Cardiac septum (tissue), 1 donor: ENCODE results near the gene HSPB9. TPM values are rescaled to one million over a fixed set of nuclear protein-coding genes. Genes with fewer than 3 reads are reported as not detected.

ENCODE experiments used
- DNase-seq: peaks from one replicate; pipeline ENCODE4 v3.0.0-alpha.2; 2020; ENCODE audit warnings: low spot score
- intact Hi-C: fragments of 100-400 bp; cut with DNase I; formaldehyde crosslinking; loops from one replicate; pipeline ENCODE4 v1.14.0; 2022
- total RNA-seq: library from RNA; stranded (reverse); fragmentation: NEBNext Ultra II Directional; extraction: Animal tissue kit (Norgen Biotek cat#: 25700); gene quantifications from one replicate; pipeline ENCODE4 v1.2.1, GENCODE V29; 2021
- donor health status: DM: no; HTN: no; CAD: no.

HSPB9 gene
- total RNA-seq, 1 donor from 2014 or later = not detected

DNA sequence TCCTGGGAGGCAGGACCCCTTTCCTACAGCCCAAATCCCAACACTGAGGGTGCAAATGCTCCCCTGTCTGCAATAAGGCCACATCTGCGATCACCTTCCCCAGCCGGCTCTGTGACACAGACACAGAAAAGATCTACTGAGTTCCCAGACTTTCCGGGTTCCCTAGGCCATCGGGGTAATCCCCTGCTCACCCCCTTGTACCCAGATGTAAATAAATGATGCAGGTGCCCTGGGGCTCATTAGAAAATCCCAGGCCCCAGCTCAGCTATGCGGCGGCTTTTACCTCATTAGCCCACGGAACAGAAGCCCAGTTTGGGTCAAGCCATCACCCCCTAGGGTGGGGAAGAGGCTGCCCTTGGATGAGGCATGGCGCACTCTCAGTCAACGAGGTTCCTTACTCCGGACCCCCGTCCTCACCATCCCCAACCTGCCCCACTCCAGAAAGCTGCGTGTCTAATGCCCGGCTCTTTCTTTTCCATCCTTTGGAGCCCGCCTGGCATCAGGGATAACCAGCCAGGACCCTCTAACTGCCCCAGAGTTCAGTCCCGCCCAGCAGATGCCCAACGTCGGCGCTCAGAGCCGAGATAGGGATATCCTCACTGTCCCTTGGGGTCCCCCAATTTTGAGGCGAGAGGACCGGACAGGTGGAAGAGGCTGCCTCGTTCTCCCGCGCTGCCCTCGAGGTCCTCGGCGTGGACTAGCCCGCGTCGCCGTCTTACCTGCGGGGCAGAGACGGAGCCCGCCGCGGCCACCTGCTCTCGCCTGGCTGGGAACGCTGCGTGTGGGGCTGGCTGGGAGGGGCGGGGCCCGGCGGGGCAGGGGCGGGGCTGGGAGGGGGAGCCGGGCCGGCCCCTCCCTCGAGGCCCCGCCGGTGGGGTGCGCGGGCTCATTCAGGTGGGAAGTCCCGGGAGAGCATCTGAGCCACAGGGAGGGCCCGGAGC lies 24.6 kb upstream of the HSPB9 start, which contains the start of gene ZNF385C:
Gene ZNF385C, minus strand, starts transcription at position 783 of the 941 bp plus-strand sequence. CDS start 35,417 bp downstream, outside the sequence.
- intact Hi-C loops = loop anchor here (5.0 kb wide), 1 partner anchor 136 kb away; no protein-coding TSS in a partner anchor
- DNase-seq = no peak

DNA sequence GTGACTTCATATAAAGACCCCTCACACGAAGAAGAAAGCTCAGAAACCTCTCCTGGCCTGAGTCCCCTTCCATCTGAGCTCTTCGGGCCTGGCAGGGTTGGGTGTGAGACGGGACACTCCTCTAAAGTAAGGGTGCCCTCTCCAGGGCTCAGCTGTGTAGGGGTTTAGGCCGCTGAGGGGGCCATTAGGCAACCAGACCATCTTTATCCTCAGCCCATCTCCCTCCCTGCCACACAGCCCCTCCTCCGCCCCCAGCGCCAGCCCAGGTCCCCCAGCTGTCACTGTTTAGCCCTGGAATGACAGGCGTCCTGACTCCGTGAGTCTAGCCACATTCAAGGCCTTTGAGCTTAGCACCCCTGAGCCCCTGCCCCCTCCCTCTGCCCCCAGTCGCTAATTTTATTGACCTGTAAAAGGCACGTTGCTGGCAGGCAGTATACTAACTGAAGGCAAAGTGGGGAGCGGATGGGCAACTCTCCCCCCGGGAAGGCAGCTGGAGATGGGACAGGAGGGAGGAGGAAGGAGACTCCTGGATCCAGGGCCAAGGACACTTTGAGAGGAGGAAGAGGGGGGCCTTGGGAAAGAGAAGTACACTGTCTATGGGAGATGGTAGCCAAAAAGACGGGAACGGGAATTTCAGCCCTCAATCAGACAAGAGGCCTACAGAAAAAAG lies 23.7 kb upstream of the HSPB9 start:
- DNase-seq = no peak
- intact Hi-C loops = loop anchor here (5.0 kb wide), 1 partner anchor 137 kb away; no protein-coding TSS in a partner anchor

DNA sequence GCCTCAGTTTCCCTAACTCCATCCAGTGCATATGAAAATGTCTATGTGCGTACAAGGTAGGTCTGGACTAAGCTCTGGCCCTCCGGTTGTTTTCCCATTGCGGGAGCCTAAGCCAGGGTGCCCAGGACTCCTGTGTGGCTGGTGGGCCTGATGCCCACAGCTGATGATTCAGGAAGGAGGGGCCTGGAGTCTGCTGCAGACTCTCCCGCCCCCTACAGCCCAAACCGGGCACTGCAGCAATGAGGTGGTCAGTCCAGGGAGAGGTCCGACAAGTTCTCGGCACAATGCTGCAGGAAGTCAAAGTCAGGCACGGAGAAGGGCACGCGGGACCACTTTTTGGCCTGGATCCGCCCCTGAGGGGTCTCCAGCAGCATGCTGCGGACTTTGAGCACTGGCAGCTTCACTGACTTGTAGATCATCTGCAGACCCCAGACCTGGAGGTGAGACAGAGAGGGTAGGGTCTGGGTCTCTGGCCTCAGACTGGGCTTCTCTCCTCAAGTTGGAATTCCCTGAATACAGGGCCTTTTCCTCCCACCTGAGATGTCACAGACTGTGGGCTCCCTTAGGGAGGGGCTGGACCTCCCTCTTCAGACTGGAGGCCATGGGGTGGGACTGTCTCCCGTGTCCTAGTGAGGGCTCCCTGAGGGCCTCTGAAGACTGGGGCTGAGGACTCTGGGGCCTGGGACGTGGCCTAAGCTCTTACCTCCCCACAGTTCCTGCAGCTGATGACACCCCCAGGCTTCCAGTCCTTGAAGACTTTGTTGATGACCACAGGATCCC lies 20.9 kb upstream of the HSPB9 start:
- intact Hi-C loops = loop anchor here (2.0 to 5.0 kb wide), 2 partner anchors 34 to 77 kb away; no protein-coding TSS in a partner anchor
- no peak for DNase-seq

DNA sequence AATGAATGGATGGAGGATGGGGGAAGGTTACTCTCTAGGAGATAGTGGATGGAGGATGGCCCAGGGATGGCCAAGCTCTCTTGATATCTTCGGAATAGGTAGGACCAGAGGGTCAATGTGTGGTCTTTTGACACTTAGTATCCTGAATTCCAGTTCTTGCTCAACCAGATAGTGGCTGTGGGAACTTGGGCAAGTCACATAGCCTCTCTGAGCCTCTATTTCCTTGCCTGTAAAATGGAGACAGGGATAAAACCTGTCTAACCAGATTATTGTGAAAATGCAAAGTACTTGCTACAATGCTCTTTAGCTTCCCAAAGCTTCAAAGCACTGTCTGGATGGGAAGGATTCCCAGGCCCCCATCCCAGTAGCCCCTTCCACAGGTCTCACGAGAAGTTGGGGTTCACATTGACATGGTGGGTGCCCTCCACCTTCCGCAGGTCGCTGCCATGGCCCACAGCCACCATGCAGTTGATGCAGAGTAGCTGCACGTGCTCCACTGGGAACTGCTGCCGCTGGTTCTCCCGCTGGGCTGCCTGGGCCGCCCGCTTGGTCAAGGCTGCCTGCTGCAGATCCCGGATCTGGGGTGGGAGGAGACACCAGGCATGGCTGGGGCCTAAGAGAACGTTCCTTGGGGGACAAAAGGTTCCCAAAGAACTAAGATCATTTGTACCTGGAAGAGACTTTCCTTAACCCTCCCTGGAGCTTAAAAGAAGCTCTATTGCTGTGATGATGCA lies 19.2 kb upstream of the HSPB9 start:
- no peak for DNase-seq
- intact Hi-C loops = loop anchor here (2.0 to 5.0 kb wide), 2 partner anchors 36 to 79 kb away; no protein-coding TSS in a partner anchor

DNA sequence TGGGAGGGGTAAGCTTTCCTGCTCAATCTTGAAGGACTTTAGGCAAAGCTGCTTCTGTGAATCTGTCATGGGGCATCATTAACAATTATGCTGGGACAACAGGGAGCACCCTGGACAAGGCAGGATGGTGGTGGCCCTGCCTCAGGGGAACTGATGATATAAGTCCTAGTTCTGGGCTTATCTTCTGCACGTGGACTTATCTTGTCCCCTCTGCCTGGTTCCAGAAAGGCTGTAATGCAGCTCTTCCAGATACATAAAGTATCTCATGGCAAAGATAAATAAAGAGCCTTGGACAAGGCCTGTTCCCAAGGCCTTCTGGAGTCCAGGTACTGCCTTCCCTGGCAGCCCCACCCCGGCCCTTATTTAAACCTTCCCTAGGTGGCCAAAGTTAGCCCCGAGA lies 18.3 kb upstream of the HSPB9 start:
- intact Hi-C loops = loop anchor here (5.0 kb wide), 1 partner anchor 37 kb away; no protein-coding TSS in a partner anchor

DNA sequence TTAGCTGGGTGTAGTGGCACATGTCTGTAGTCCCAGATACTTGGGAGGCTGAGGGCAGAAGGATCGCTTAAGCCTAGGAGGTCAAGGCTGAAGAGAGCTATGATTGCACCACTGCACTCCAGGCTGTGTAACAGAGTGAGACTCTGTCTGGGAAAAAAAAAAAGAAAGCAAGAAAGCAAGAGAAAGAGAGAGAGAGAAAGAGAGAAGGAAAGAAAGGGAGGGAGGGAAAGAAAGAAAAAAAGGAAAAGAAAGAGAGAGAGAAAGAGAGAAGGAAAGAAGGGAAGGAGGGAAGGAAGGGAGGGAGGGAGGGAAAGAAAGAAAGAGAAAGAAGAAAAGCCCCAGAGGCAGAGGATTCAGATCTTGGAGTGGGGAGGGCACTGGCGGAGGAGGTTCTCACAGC lies 16.6 kb upstream of the HSPB9 start:
- no peak for DNase-seq
- intact Hi-C loops = no loop called here

More for the DNA sequence above, 18.3 kb upstream of the HSPB9 start:
- DNase-seq = no peak

DNA sequence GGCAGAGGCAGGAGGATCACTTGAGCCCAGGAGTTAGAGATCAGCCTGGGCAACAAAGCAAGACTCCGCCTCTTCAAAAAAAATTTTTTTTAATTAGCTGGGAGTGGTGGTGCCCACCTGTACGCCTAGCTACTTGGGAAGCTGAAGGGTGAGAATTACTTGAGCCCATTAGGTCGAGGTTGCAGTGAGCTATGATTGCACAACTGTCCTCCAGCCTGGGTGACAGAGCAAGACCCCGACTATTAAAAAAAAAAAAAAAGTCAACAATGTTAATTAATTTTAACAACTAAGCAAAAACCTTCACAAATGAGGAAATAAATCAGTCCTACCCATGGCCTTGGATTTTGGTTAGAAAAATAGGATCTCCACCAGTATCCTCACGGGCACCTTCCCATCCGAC lies 15.5 kb upstream of the HSPB9 start:
- intact Hi-C loops = no loop called here

DNA sequence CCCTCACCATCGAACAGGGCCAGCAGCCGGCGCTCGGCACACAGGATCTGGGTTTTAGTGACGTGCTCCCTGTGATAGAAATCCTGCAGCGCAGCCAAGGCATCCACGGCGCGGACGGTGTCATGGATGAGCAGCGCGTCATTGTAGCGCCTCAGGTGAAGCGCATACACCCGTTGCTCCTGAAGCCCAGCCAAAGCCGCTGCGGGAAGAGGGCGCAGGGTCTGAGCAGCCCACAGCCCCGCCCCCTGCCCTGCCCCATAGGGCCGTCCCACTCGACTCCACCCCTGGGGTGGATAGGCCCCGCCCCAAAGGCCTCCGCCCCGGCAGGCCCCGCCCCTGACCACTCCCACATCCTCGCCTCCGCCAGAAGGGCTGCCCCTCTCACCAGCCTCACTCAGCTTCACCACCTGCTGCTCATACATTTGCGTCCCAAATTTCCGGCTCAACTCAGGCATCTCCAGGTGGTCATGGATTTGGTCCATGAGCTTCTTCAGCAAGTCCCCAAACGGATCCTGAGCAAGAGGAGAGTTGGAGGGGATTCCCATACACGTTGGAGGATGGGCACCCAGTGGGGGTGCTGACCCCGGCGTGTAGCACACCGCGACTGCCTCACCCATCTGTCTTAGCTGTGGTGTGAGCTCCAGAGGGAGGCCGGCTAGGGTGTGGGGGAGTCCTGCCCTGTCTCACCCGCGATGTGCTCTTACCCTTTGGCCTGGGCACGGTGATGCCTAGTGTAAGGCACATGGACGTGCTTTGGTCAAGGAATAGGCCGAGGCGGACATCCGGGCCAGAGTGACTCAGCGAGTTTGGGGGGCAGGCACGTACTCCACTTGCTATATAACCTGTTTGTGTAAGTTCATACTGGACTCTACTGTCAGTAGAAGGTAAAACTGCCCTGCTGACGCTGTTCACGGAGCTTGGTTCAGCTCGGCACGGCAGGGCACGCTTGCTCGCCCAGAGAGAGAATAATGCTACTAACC lies 14.7 kb upstream of the HSPB9 start:
- DNase-seq = peak; percentile 87
- intact Hi-C loops = no loop called here

More for the DNA sequence above, 15.5 kb upstream of the HSPB9 start:
- no peak for DNase-seq

DNA sequence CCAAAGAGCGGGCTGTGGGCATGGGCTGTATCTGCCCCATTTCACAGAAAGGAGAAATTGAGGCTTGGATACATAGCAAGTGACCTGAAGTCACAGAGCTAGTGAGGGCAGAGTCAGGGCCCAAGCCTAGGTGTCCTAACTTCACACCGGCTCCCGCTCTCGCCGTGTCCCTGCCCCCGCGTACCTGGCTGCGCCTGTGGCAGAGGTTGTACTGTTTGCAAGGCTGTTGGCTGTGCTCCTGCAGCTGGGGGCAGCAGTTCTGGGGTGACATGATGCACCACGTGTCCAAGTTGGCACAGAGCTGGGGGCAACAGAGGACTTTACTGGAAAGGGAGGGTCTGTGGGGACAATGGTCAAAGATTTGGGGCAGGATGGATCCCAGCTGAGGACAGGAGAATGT lies 13.5 kb upstream of the HSPB9 start:
- intact Hi-C loops = no loop called here
- DNase-seq = no peak

DNA sequence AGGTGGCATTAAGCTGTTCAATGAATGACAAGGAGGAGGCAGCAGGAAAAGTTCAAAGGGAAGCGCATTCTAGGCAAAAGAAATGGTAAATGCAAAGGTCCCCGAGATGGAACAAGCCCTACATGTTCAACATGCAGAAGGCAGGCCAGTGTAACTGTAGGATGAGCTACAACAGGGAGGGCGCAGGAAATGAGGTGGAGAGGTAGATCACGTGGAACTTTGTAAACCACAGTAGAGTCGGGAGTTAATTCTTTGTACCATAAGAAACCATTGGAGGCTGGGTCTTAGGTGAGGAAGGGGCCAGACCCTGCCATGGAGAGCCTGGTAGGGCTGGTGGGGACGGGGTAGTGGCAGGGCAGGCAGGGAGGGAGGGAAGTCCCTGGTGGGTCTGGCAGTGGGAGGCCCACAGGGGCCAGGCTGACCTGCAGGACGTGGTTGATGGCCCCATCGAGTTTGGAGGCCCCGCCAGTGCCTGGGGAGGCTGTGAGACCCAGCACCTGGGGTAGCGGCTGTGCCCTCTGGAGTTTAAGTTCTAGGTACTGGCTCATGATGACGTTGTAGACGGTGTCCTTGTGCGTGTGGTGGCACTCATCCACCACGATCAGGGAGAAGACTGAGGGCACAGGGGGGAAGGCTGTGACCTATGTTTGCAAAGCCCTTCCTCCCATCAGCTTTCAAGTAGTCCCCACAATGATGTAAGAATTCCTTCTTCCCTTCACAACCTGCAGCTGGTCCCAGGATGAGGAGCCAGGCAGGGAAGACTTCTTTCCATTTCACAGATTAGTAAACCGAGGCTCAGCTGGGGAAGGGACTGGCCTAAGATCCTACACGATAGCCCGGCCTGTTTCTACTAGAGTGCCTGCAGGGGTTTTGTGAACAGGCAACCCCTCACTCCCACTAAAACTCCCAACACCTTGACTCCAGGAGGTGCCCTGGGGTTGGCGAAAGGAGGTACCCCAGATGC lies 12.0 kb upstream of the HSPB9 start:
- intact Hi-C loops = no loop called here

DNA sequence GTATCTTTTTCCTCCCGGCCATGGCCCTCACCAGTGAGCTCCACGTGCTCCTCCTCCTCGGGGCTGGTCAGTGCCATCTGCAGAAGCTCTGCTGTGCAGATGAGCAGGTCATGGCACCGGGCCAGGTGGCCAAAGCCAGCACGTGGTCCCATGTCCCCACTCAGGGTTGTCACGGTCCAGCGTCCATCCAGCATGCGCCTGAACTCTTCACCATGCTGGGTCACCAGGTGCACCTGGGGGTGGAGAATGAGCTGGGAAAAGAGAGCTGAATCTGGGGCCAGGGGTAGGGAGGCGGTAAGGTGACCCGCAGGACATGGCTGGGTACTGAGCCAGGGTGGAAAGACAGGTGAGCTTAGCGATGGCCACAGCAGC lies 11.4 kb upstream of the HSPB9 start:
- DNase-seq = no peak
- intact Hi-C loops = no loop called here

More for the DNA sequence above, 12.0 kb upstream of the HSPB9 start:
- DNase-seq = no peak

DNA sequence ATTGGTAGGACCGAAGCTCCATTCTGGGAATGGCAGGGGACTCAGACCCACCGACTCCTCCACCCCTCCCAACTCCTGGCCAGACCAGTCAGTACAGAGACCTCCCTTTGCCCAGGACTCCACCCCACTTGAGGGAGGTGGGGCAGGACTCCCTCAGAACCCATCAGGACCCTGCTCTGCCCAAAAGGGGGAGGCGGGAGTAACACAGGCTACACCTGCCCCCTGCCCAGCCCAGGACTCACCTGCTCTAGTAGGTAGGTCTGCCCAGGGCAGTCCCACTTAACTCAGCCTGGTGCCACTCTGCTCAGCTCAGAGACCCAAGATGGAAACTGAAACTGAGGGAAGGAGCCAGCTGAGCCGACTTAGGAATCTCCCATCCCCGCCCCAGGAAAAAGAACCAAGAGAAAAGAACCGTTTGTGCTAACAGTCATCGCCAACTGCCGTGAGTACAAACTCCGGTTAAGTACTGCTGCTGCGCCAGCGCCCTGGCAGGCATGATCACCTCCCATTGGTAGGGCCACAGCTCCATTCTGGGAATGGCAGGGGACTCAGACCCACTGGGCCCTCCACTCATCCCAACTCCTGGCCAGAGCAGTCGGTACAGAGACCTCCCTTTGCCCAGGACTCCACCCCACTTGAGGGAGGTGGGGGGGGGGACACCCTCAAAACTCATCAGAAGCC lies 10.6 kb upstream of the HSPB9 start:
- DNase-seq = no peak
- intact Hi-C loops = no loop called here

DNA sequence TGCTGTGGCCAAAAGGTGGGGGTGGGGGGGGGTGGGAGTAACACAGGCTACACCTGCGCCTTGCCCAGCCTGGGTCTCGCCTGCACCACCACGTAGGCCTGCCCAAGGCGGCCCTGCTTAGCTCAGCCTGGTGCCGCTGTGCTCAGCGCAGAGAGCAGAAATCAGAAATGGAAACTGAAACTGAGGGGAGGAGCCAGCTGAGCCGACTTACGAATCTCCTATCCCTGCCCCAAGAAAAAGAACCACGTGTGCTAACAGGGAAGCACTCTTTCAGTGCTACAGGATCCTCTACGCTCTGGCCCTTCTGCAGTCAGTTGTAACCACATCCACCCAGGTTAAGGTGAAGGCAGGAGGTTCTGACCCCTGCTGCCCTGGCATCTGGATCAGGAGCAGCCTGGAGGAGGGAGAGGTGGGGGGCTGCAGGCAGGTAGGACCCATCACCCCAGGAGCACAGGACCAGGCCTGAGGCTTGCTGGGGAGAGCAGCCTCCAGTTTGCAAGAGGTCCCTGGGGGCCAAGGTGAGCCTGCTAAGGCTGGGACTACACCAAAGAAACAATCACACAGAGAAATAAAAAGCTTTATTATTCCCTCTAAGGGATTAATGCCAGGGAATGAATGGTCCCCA lies 9.9 kb upstream of the HSPB9 start, which contains the start of gene DHX58:
Gene DHX58, minus strand, starts transcription at position 163 of the 625 bp plus-strand sequence. CDS start 822 bp downstream, outside the sequence.
- peak; percentile 81 for DNase-seq
- intact Hi-C loops = no loop called here

DNA sequence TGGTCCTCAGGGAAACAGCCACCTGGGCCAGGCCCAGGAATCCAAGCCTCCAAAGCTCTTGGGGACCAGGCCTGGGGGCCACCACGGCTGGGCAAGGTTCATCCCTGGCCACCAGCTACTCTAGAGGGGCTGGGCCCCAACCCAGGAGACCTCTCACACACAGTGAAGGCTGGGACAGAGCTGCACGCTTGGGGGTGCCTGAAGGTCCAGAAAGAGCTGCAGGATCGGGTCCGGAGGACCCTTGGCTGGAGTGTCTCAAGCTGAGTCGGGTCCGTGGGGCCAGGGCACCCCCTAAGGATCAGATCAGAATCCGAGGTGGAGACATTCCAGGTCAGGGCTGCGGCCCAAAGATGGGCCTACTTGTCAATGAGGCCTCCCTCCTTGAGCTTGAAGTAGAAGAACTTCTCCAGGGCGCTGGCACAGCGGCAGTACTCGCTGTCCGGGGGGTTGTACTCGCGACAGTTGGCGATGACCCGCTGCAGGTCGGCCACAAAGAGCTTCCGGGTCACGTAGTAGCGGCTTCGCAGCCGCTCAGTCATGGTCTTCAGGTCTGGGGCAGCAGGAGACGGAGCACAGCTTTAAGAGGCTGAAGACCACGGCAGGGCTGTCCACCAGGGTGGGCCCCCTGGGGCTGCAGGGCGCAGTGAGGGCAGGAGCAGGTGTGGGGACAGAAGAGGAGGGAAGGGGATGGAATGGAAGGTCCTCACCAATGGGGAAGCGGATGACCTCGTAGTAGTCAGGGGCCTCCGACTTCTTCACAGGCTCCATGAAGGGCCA lies 9.1 kb upstream of the HSPB9 start:
- no peak for DNase-seq
- intact Hi-C loops = no loop called here

DNA sequence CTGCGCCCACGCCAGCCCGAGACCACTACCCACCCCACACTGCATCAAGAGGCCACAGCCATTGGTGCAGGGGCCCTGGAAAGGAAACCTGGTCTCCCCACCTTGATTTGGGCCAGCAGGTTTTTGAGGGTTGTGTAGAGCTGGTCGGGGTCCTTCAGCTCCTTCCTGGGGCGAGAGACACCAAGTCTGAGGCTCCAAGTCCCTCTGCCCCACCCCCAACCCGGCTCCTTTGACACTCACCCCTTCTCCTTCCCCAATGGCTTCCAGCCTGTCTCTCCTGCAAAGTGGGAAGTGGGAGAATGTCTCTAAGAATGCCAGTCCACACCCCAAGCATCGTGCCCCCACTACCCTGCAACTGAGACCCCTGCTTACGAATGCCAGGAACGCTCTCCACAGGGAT lies 8.5 kb upstream of the HSPB9 start:
- DNase-seq = no peak
- intact Hi-C loops = no loop called here
